ENCODE data around the gene ZMYND8. TPM values are rescaled to one million over a fixed set of nuclear protein-coding genes. Genes with fewer than 3 reads are reported as not detected.

The ZMYND8 gene
- total and polyA plus RNA-seq, 10 of the 15 experiments (the other 5 are each of a cell fraction or from before 2014, with no cell fraction given): 12.9 to 54.8 (median 23.1) TPM

GRCh38 chr20:47290008-47290407, 66.5 kb downstream of the ZMYND8 start:
- Histone ChIP-seq H3K36me3 (ENCODE audit: control insufficient read depth in 2 of 2, insufficient read depth in 2 of 2, low read length in 1 of 2) (peaks cover 20 to 59% of the 10 kb centered on the region in 2 experiments), H3K27me3 (replicated peaks in 1 of 2; ENCODE audit: control insufficient read depth in 2 of 2, insufficient read depth in 2 of 2, low read length in 1 of 2) (no peaks in the 10 kb centered on the region), H3K27ac (ENCODE audit: control insufficient read depth, insufficient read depth) (no peak overlapping the region), H3K79me2 (ENCODE audit: control insufficient read depth, insufficient read depth, low read length) (no peaks in the 10 kb centered on the region), H3K4me2 (ENCODE audit: control insufficient read depth, insufficient read depth) (no peak overlapping the region), H3K4me3 (no peak overlapping the region), H3K9me3 (replicated peaks; ENCODE audit: control insufficient read depth, insufficient read depth, low read length) (no peaks in the 10 kb centered on the region), H3K4me1 (ENCODE audit: control insufficient read depth, insufficient read depth, low read length) (no peaks in the 10 kb centered on the region), H3K9ac (ENCODE audit: control insufficient read depth, insufficient read depth, low read length) (no peak overlapping the region), H2AFZ (ENCODE audit: control insufficient read depth, low read depth, low read length) (no peak overlapping the region), H4K20me1 (ENCODE audit: control insufficient read depth, insufficient read depth) (no peaks in the 10 kb centered on the region)
- in situ Hi-C loops (cut with MboI): no loop called here
- ATAC-seq (no peak), FAIRE-seq (no peak), DNase-seq (ENCODE audit: low read depth, low spot score) (no peak)
- no TSS peak for BruUV-seq (replicated peaks)
- CTCF ChIA-PET: interaction anchor here (0.6 to 2.1 kb wide), 3 partner anchors 15 to 94 kb away, joined by 3 to 11 read pairs (median 4); no protein-coding TSS in a partner anchor
- POLR2A ChIA-PET: interaction anchor here (0.6 kb wide), 2 partner anchors 10 to 16 kb away, joined by 3 to 4 read pairs; no protein-coding TSS in a partner anchor
- intact Hi-C loops (cut with micrococcal nuclease; ENCODE audit: unreplicated experiment): no loop called here
- TF ChIP-seq REST (IDR thresholded peaks at IDR 0.05; ENCODE audit: low read depth, low read length) (no peak), MYC (IDR thresholded peaks at IDR 0.05; ENCODE audit: insufficient read depth, insufficient read length, insufficient replicate concordance, low read length, severe bottlenecking) (no peak), STAT1 (conservative IDR thresholded peaks at IDR 0.05) (no peak), JUND (IDR thresholded peaks at IDR 0.05; ENCODE audit: low read depth, low read length) (no peak), BMI1 (IDR thresholded peaks at IDR 0.05; ENCODE audit: borderline replicate concordance) (no peak), NFXL1 (IDR thresholded peaks at IDR 0.05; ENCODE audit: borderline replicate concordance) (peak; percentile 47; the same call in 1 of the 2 replicates), ZNF384 (IDR thresholded peaks at IDR 0.05; ENCODE audit: borderline replicate concordance, low read depth, low read length) (no peak), YBX1 (IDR thresholded peaks at IDR 0.05) (no peak), TAF1 (IDR thresholded peaks at IDR 0.05; ENCODE audit: borderline replicate concordance, low read depth, low read length) (no peak)
- RAD21 ChIA-PET (ENCODE audit: unreplicated experiment): interaction anchor here (0.7 to 2.0 kb wide), 4 partner anchors 16 to 878 kb away, joined by 3 to 5 read pairs (median 4); no protein-coding TSS in a partner anchor
- 85% methylated on average over 3 of the region's 3 CpGs for WGBS (ENCODE audit: insufficient coverage, insufficient replicate concordance, low lambda C conversion rate, missing lambda C conversion rate)
- SMC1A ChIA-PET (ENCODE audit: uncharacterized antibody, unreplicated experiment): interaction anchor here (0.9 to 3.0 kb wide), 3 partner anchors 15 to 62 kb away, joined by 3 to 14 read pairs (median 4); no protein-coding TSS in a partner anchor

All from GM12878 (cell line).